HepG2 (cell line): ENCODE measurements around the gene SLC9A9. TPM values are rescaled to one million over a fixed set of nuclear protein-coding genes. Genes with fewer than 3 reads are reported as not detected.

ENCODE experiments used
- ATAC-seq: fragments of 200-7000 bp; cut with Tn5 transposase; 3 replicates; pipeline ENCODE4 v1.9.1; 2020; ENCODE audit warnings: mild to moderate bottlenecking, moderate library complexity
- BruUV-seq: library from RNA; stranded (reverse); fragments of 400-500 nt; replicated peaks from 2 replicates; lab custom pipeline; 2021; lab: Mats Ljungman, UMichigan
- CTCF ChIA-PET: fragments of 300-600 bp; formaldehyde crosslinking; extraction: SDS; loops from one replicate; lab custom pipeline; 2021; ENCODE audit warnings: low total read pairs, inconsistent platforms, low intra/inter-chr PET ratio; lab: Yijun Ruan, JAX
- POLR2A ChIA-PET: fragments of 350-600 bp; sonication (Branson Sonifier 250); formaldehyde crosslinking; loops from one replicate; lab custom pipeline; 2020; ENCODE audit warnings: antibody characterized with exemption, inconsistent platforms; lab: Yijun Ruan, JAX
- DNase-seq: peaks from one replicate; pipeline ENCODE4 v3.0.0-alpha.2; 2015; ENCODE audit warnings: low spot score
- FAIRE-seq: peaks from 3 replicates; lab custom pipeline; 2011; peaks lifted over from hg19 to GRCh38; lab: Jason Lieb, UNC
- H2AFZ ChIP-seq: one replicate; pipeline ENCODE4 v1.6.1; 2011; ENCODE audit warnings: low read length, inconsistent platforms
- H3K27ac ChIP-seq: fragments of 300-600 bp; 3 replicates; pipeline ENCODE4 v1.8.0; 2011; ENCODE audit warnings: mixed run types, mild to moderate bottlenecking, mixed read lengths, low read length, inconsistent platforms; ENCODE audit not compliant: insufficient read depth; ENCODE audit errors: extremely low read length
- H3K27me3 ChIP-seq, 2 experiments: fragments of 200-600 bp in 1 of 2; 2 replicates in 1 of 2; 3 replicates in 1 of 2; pipeline versions ENCODE4 v1.6.0 to v1.8.0; 2011; ENCODE audit warnings: low read length in 2 of 2, mild to moderate bottlenecking in 2 of 2, moderate library complexity in 2 of 2, inconsistent platforms in 1 of 2; ENCODE audit not compliant: insufficient read depth in 2 of 2, control insufficient read depth in 1 of 2
- H3K36me3 ChIP-seq, 2 experiments: fragments of 200-600 bp in 1 of 2; replicated peaks in 1 of 2; 2 replicates in 1 of 2; 3 replicates in 1 of 2; pipeline versions ENCODE4 v1.5.1 to v1.8.0; 2011; ENCODE audit warnings: low read length in 2 of 2, inconsistent platforms in 1 of 2; ENCODE audit not compliant: insufficient read depth in 2 of 2, control insufficient read depth in 1 of 2
- H3K4me1 ChIP-seq: 2 replicates; pipeline ENCODE4 v1.5.1; 2012; ENCODE audit warnings: low read length, inconsistent platforms; ENCODE audit not compliant: insufficient read depth
- H3K4me2 ChIP-seq: 2 replicates; pipeline ENCODE4 v1.6.0; 2011; ENCODE audit warnings: low read depth, low read length, inconsistent platforms
- H3K4me3 ChIP-seq, 3 experiments: fragments of 200-600 bp in 1 of 3; sonication (generic), shearing (Covaris generic) in 1 of 3; replicated peaks in 1 of 3; 2 replicates each; pipeline ENCODE4 v1.5.1; 2011 to 2016; ENCODE audit warnings: low read length in 3 of 3, inconsistent platforms in 2 of 3, low read depth in 2 of 3, mild to moderate bottlenecking in 2 of 3, control low read depth in 1 of 3, mixed read lengths in 1 of 3; ENCODE audit not compliant: insufficient read depth in 1 of 3
- H3K79me2 ChIP-seq: one replicate; pipeline ENCODE4 v1.6.1; 2011; ENCODE audit warnings: low read length, inconsistent platforms; ENCODE audit not compliant: insufficient read depth
- H3K9ac ChIP-seq: 2 replicates; pipeline ENCODE4 v1.6.0; 2011; ENCODE audit warnings: mild to moderate bottlenecking, low read depth, low read length, inconsistent platforms; ENCODE audit not compliant: insufficient read depth
- H3K9me3 ChIP-seq: 2 replicates; pipeline ENCODE4 v1.5.1; 2012; ENCODE audit warnings: mild to moderate bottlenecking, low read length
- H4K20me1 ChIP-seq: 2 replicates; pipeline ENCODE4 v1.6.0; 2011; ENCODE audit warnings: inconsistent platforms, mild to moderate bottlenecking, low read length, moderate library complexity; ENCODE audit not compliant: insufficient read depth
- AHR ChIP-seq: IDR thresholded peaks from 2 replicates; pipeline ENCODE4 v1.6.1; 2018; ENCODE audit warnings: missing genetic modification reagents, missing compliant biosample characterization
- HNF4A ChIP-seq: sonication (generic); formaldehyde crosslinking; IDR thresholded peaks from 2 replicates; pipeline ENCODE4 v1.4.0; 2020; ENCODE audit warnings: missing genetic modification reagents
- HNF4G ChIP-seq, 2 experiments: sonication (generic) in 1 of 2; formaldehyde crosslinking in 1 of 2; IDR thresholded peaks; 2 replicates each; pipeline versions ENCODE4 v1.4.0 to v1.6.1; 2011 to 2020; ENCODE audit warnings: borderline replicate concordance in 2 of 2, low read depth in 2 of 2, mild to moderate bottlenecking in 2 of 2, low read length in 1 of 2, missing genetic modification reagents in 1 of 2, moderate library complexity in 1 of 2
- IRF1 ChIP-seq: sonication (generic); formaldehyde crosslinking; IDR thresholded peaks from 2 replicates; pipeline ENCODE4 v1.4.0; 2020; ENCODE audit warnings: low read depth, mild to moderate bottlenecking, missing genetic modification reagents
- MED13 ChIP-seq: sonication (generic); formaldehyde crosslinking; IDR thresholded peaks from 2 replicates; pipeline ENCODE4 v1.5.0; 2020; ENCODE audit warnings: missing genetic modification reagents
- MEIS1 ChIP-seq: sonication (generic); formaldehyde crosslinking; IDR thresholded peaks from 2 replicates; pipeline ENCODE4 v1.9.0; 2021; ENCODE audit warnings: mild to moderate bottlenecking, missing genetic modification reagents, moderate library complexity, borderline replicate concordance
- NR3C1 ChIP-seq: sonication (generic); formaldehyde crosslinking; IDR thresholded peaks from 2 replicates; pipeline ENCODE4 v1.4.0; 2020; ENCODE audit warnings: missing genetic modification reagents
- ZNF263 ChIP-seq: sonication (generic); formaldehyde crosslinking; IDR thresholded peaks from 2 replicates; pipeline ENCODE4 v1.4.0; 2020; ENCODE audit warnings: missing genetic modification reagents
- ZNF292 ChIP-seq: sonication (generic); formaldehyde crosslinking; IDR thresholded peaks from 2 replicates; pipeline ENCODE4 v1.8.1; 2022; ENCODE audit warnings: mild to moderate bottlenecking, low read depth, missing genetic modification reagents, borderline replicate concordance
- ZNF30 ChIP-seq: sonication (generic); formaldehyde crosslinking; IDR thresholded peaks from 2 replicates; pipeline ENCODE4 v1.5.0; 2020; ENCODE audit warnings: mild to moderate bottlenecking, missing genetic modification reagents
- ZNF672 ChIP-seq: sonication (generic); formaldehyde crosslinking; IDR thresholded peaks from 2 replicates; pipeline ENCODE4 v1.8.1; 2022; ENCODE audit warnings: missing genetic modification reagents
- ZNF747 ChIP-seq: sonication (generic); formaldehyde crosslinking; IDR thresholded peaks from 2 replicates; pipeline ENCODE4 v1.8.1; 2023; ENCODE audit warnings: missing genetic modification reagents, mild to moderate bottlenecking, borderline replicate concordance
- in situ Hi-C: cut with HindIII; loops from 2 replicates; pipeline ENCODE4 v1.10.0; 2017; ENCODE audit warnings: low pct_unique_long_range_greater_than_20kb; ENCODE audit not compliant: extremely low pct_ligation_motif_present
- intact Hi-C: fragments of 100-400 bp; cut with micrococcal nuclease; formaldehyde crosslinking; loops from one replicate; pipeline ENCODE4 v1.10.0; 2022; ENCODE audit not compliant: unreplicated experiment
- polyA plus RNA-seq, 8 experiments: library from polyadenylated mRNA; depleted of rRNA in 3 of 8; stranded (reverse) in 7 of 8; unstranded in 1 of 8; fragments of >200 nt; fragmentation: Illumina TruSeq in 4 of 8; extraction: Trizol in 4 of 8; gene quantifications; 2 replicates each; pipeline versions ENCODE4 v1.2.1 to v1.2.3, GENCODE V29; 2011 to 2016; ENCODE audit warnings: low read depth in 4 of 8, missing spikeins in 1 of 8, mixed read lengths in 1 of 8; ENCODE audit not compliant: insufficient read depth in 1 of 8
- total RNA-seq, 5 experiments: library from RNA; depleted of rRNA; stranded (reverse); fragments of >200 nt; fragmentation: Illumina TruSeq; extraction: Trizol; gene quantifications; 2 replicates each; pipeline ENCODE4 v1.2.3, GENCODE V29; 2016; ENCODE audit warnings: low read depth in 1 of 5
- TF ChIP-seq, protein P1 (sequence below): IDR thresholded peaks from 2 replicates; pipeline ENCODE4 v1.6.1; 2016
- TF ChIP-seq, protein P2 (sequence below): sonication (generic); formaldehyde crosslinking; IDR thresholded peaks from 2 replicates; pipeline ENCODE4 v1.4.0; 2020; ENCODE audit warnings: mild to moderate bottlenecking, missing genetic modification reagents, borderline replicate concordance
- TF ChIP-seq, protein P3 (sequence below): IDR thresholded peaks from 2 replicates; pipeline ENCODE4 v1.6.1; 2016; ENCODE audit warnings: control low read depth

SLC9A9 gene
- total and polyA plus RNA-seq, 2 of the 13 experiments (the other 11 are each of a cell fraction or from before 2014, with no cell fraction given): not detected

- POLR2A ChIA-PET: no interaction called here
- Histone ChIP-seq H3K4me2 (no peak overlapping the region), H2AFZ (no peak overlapping the region), H4K20me1 (no peaks in the 10 kb centered on the region)
- in situ Hi-C loops: no loop called here
- no peak for ATAC-seq
- no peak for TF ChIP-seq NR3C1 (CRISPR knock-in tag)
- no peak for TF ChIP-seq ZNF747 (CRISPR knock-in tag)
- no peak for TF ChIP-seq IRF1 (CRISPR knock-in tag)
- no peak for TF ChIP-seq AHR (CRISPR knock-in tag)
- no peak for TF ChIP-seq ZNF30
- TF ChIP-seq ZNF292 (CRISPR knock-in tag): no peak
- TF ChIP-seq, protein P1, sequence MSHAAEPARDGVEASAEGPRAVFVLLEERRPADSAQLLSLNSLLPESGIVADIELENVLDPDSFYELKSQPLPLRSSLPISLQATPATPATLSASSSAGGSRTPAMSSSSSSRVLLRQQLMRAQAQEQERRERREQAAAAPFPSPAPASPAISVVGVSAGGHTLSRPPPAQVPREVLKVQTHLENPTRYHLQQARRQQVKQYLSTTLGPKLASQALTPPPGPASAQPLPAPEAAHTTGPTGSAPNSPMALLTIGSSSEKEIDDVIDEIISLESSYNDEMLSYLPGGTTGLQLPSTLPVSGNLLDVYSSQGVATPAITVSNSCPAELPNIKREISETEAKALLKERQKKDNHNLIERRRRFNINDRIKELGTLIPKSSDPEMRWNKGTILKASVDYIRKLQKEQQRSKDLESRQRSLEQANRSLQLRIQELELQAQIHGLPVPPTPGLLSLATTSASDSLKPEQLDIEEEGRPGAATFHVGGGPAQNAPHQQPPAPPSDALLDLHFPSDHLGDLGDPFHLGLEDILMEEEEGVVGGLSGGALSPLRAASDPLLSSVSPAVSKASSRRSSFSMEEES (CRISPR knock-in tag): no peak
- TF ChIP-seq MEIS1 (CRISPR knock-in tag): no peak
- TF ChIP-seq ZNF672 (CRISPR knock-in tag): no peak
- TF ChIP-seq, protein P2, sequence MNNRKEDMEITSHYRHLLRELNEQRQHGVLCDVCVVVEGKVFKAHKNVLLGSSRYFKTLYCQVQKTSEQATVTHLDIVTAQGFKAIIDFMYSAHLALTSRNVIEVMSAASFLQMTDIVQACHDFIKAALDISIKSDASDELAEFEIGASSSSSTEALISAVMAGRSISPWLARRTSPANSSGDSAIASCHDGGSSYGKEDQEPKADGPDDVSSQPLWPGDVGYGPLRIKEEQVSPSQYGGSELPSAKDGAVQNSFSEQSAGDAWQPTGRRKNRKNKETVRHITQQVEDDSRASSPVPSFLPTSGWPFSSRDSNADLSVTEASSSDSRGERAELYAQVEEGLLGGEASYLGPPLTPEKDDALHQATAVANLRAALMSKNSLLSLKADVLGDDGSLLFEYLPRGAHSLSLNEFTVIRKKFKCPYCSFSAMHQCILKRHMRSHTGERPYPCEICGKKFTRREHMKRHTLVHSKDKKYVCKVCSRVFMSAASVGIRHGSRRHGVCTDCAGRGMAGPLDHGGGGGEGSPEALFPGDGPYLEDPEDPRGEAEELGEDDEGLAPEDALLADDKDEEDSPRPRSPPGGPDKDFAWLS (CRISPR knock-in tag): no peak
- TF ChIP-seq, protein P3, sequence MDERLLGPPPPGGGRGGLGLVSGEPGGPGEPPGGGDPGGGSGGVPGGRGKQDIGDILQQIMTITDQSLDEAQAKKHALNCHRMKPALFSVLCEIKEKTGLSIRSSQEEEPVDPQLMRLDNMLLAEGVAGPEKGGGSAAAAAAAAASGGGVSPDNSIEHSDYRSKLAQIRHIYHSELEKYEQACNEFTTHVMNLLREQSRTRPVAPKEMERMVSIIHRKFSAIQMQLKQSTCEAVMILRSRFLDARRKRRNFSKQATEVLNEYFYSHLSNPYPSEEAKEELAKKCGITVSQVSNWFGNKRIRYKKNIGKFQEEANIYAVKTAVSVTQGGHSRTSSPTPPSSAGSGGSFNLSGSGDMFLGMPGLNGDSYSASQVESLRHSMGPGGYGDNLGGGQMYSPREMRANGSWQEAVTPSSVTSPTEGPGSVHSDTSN: no peak
- TF ChIP-seq HNF4A (CRISPR knock-in tag): no peak
- TF ChIP-seq ZNF263 (CRISPR knock-in tag): no peak
- no peak for TF ChIP-seq MED13 (CRISPR knock-in tag)
- TF ChIP-seq HNF4G (IDR thresholded peaks at IDR 0.05; ENCODE audit: borderline replicate concordance, low read depth, low read length): no peak
- no peak for TF ChIP-seq HNF4G (CRISPR knock-in tag; IDR thresholded peaks at IDR 0.05; ENCODE audit: borderline replicate concordance, low read depth)
- TF ChIP-seq, all 625 proteins: peak for 0
- no TSS peak for BruUV-seq
- H3K9ac ChIP-seq: no peak overlapping the region
- H3K27me3 ChIP-seq: no peaks in the 10 kb centered on the region
- FAIRE-seq: no peak
- H3K36me3 ChIP-seq: no peaks in the 10 kb centered on the region
- H3K9me3 ChIP-seq: no peaks in the 10 kb centered on the region
- H3K4me1 ChIP-seq: no peaks in the 10 kb centered on the region
- intact Hi-C loops: no loop called here
- no peaks in the 10 kb centered on the region for H3K79me2 ChIP-seq
- H3K27ac ChIP-seq: no peak overlapping the region
- CTCF ChIA-PET: no interaction called here
- no peak overlapping the region for H3K4me3 ChIP-seq
- no peak for DNase-seq
Observed at GRCh38 chr3:143657391-143657790, 190.9 kb downstream of the SLC9A9 start.
